HG03520 (cell line): ENCODE data around the gene ZNF672.
"Not testable (repeated sequence)": the region's sequence is repeated elsewhere in the genome, so short reads cannot be mapped to it uniquely, and the experiment has no call there.

ENCODE experiments used
- ATAC-seq: cut with Tn5 transposase; IDR thresholded peaks from one replicate; pipeline ENCODE4 v1.9.1; 2021; ENCODE audit warnings: mild to moderate bottlenecking, moderate library complexity; ENCODE audit not compliant: unreplicated experiment

Gene ZNF672

DNA sequence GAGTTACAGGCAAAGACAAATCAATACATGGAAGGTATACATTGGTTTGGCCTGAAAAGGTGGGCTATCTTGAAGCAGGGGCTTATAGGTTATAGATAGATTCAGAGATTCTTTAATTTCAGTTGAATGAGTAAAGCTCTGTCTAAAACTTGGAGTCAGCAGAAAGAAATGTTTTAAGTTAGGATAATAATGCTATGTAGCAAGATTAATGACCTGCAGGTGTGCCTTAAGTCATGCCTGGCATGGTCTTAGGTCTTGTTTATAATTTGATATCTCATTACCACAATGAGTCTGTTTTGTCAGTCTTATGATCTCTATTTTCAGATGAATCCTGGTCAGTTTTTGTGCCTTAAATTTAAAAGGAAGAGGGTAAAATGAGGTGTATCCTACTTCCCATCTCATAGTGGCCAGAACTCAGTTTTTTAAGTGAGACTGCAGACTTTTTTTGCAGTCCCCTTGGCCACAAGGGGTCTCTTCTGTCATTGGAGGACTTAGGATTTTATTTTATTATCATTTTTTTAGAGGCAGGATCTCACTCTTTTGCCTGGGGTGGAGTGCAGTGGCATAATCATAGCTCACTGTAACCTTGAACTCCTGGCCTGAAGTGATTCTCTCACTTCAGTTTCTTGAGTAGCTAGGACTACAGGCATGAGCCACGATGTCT lies 46.7 kb downstream of the ZNF672 start:
- no peak for ATAC-seq

DNA sequence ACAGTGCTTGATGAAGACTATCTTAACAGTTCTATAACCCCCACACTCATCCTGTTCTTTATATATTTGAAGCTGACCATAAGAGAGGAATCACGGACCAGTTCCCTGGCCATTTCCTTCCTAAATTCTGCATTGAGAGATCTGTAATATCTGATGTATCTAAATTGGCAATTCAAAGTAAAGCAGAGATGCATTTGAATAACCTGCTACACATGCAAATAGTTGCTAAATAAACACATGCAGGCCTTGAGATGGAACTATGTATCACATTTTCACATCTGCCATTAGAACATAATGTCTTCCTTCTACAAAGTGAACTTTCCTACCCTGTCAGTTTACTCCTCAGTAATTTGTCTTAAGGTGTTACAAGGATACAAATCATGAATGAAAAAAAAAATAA lies 47.6 kb downstream of the ZNF672 start:
- no peak for ATAC-seq

DNA sequence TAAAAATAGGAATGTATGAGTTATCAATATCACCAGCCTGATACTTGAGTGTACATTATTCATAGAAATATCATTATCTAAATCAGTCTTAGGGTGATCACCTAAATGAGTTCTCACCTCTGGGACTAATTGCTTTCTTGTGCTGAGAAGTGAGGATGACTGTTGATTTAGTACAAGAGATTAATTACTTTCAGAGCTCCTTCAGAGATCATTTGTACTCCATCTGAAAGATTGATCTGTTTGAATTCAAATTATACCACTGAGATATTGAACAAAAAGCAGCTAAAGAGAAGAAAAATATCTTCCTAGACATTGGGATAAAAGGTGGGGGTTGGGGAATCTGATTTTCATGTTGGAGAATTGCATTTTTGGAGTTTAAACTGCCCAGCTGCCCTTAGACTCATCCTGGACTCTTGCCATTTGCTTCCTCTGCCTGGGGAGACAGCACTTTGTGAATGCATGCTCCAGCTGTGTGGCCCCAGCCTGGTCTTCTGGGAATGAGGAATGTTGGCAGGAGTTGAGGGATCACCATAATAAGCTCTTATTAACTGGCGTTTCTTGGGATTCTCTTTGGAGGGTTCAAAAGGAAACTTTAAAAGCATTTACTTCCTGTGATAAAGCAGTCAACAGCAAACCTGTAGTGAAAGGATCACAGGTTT lies 48.3 kb downstream of the ZNF672 start:
- ATAC-seq, result no peak

DNA sequence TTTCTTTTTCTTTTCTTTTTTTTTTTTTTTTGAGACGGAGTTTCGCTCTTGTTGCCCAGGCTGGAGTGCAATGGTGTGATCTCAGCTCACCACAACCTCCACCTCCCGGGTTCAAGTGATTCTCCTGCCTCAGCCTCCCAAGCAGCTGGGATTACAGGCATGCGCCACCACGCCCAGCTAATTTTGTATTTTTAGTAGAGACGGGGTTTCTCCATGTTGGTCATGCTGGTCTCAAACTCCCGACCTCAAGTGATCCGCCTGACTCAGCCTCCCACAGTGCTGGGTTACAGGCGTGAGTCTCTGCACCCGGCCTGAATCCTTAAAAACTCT lies 51.9 kb downstream of the ZNF672 start:
- ATAC-seq, result not testable (repeated sequence)

DNA sequence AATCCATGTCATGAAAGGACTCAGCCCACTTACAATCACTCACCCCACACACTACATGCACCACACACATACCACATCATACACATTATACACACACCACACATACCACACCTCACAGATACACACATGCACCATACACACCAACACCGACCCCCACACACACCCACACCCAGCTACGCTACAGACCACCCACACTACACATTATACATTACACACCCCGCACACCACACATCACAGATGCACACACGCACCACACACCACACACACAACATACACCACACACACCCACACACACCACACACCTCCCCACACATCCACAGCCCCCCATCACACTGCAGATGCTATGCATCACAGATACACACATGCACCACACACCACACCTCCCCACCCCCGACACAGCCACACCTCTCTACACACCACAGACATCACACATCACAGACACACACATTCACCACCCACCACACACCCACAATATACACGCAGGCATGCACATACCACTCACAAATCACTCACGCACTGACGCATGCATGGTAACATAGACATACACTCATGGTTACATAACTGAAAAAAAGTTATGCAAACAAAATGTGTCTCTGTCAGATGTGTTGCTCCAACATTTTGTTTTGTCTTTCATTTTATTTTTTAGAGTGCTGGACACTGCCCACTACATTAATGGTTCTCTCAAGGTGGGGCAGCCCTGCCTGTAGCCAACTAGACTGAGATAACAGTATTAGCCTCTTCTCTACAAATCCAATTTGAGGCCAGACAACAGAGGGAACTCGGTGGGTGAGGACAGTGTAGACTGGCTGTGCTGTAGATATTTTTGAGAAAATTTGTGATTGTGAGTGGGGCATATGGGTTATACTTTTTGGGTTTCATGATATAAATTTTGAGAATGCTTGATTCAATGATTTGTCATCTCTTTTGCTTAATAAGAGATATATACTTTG lies 52.8 kb downstream of the ZNF672 start:
- ATAC-seq, result no peak

DNA sequence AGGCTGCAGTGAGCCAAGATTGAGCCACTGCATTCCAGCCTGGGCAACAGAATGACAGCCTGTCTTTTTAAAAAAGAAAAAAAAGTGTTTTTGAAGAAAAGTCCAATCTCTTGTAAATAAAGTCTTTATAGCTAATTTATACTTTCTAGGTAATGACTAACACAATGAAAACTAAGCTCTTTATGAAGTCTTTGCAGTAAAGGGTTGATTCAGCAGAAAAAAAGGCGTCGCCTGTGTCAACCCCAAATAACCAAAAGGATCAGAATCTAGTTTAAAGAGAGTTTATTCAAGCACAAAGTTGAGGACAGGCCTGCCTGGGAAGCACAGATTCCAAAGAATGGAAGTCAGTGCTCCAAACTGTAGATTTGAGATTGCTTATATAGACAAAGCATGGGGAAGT lies 53.7 kb downstream of the ZNF672 start:
- no peak for ATAC-seq

DNA sequence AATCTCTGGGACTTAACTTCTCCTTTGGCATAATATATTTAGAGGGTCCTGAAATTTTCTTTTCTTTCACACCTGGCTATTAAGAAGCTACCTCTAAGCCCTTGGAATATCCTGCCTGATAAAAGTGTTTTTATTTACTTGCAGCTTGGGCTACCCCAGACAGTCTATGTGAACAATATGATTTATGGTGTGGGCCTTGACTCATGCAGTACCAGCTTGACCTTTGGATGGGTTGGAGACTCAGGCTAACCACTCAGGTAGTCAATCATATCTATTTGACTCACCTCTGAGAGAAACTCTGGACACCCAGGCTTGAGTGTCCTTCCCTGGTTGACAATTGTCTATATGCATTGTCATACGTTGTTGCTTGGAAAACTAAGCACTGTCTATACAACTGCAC lies 54.6 kb downstream of the ZNF672 start:
- no peak for ATAC-seq

DNA sequence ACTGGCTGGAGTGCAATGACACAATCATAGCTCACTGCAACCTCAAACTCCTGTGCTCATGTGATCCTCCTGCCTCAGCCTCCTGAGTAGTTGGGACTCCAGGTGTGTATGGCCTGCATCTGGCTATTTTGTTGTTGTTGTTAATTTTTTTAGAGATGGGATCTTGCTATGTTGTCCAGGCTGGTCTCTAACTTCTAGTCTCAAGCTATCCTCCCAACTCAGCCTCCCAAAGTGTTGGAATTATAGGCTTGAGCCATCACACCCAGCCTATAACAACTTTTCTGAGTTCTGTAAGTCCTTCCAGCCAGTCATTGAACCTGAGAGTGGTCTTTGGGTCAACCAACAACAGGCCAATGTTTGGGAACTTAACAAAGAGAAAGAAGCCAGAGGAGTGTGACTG lies 56.8 kb downstream of the ZNF672 start:
- no peak for ATAC-seq

DNA sequence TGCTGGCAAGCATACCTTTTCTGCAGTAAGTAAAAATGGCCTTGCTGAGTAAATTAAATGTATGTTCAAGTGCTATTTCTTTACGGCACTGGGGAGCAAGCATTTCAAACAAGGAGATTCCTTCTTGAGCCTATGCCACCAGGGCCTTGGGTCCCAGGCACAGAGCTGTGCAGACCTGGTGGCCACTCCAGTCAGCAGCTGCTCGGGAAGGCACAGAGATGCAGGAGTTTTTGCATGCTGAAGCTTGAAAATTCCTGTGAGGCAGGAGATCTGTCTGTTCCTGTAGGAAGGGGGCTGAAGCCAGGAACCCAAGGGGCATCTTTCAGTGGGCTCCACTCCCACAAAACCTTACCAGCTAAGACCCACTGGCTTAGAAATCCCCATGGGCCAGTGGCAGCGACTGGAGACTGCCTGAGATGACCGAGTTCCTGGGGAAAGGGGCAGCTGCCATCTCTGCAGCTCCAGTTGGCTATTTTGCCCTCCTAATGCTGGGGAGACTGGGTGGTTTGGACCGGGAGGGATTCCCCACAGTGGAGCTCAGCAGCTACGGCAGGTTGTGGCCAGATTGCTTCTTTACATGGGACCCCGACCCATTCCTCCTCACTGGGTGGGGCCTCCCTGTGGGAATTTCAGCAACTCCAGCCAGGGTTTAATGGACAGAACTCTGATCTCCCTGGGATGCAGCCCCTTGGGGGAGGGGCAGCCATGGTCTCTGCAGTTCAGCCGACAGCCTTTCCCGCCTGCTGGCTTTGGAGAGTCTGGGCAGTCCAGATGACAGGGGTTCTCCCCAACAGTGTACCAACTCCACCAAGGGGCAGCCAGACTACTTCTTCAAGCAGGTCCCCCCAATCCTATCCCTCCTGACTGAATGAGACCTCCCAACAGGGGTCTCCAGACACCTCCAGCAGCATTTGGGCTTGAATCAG lies 59.7 kb downstream of the ZNF672 start:
- no peak for ATAC-seq
